HepG2 (cell line): Measurements from ENCODE around the gene MRPL50. TPM values are rescaled to one million over a fixed set of nuclear protein-coding genes. Genes with fewer than 3 reads are reported as not detected.
A peak's percentile ranks its signal among the peaks of the same experiment; 100 is the strongest.

Experiments
- ARNT2 ChIP-seq: sonication (generic); formaldehyde crosslinking; IDR thresholded peaks from 2 replicates; pipeline ENCODE4 v1.8.0; 2022; ENCODE audit warnings: mild to moderate bottlenecking, low read depth, missing genetic modification reagents, moderate library complexity
- MTA3 ChIP-seq: sonication (generic); formaldehyde crosslinking; IDR thresholded peaks from 2 replicates; pipeline ENCODE4 v1.4.0; 2020; ENCODE audit warnings: missing genetic modification reagents
- NFIB ChIP-seq: sonication (generic); formaldehyde crosslinking; IDR thresholded peaks from 2 replicates; pipeline ENCODE4 v1.9.0; 2021; ENCODE audit warnings: missing genetic modification reagents, mild to moderate bottlenecking, borderline replicate concordance
- PHF8 ChIP-seq: sonication (generic); formaldehyde crosslinking; IDR thresholded peaks from 2 replicates; pipeline ENCODE4 v1.5.0; 2020; ENCODE audit warnings: missing genetic modification reagents
- SAP130 ChIP-seq: IDR thresholded peaks from 2 replicates; pipeline ENCODE4 v1.6.1; 2016; ENCODE audit warnings: low read depth
- SIN3A ChIP-seq: IDR thresholded peaks from 2 replicates; pipeline ENCODE4 v1.6.1; 2011; ENCODE audit warnings: low read depth, mild to moderate bottlenecking, control low read depth, low read length, borderline replicate concordance
- SOX13 ChIP-seq, 3 experiments: fragments of 450-650 bp in 1 of 3; sonication (generic) in 1 of 3; formaldehyde crosslinking in 1 of 3; IDR thresholded peaks in 2 of 3; conservative IDR thresholded peaks in 1 of 3; 2 replicates each; pipeline versions ENCODE4 v1.5.0 to v1.6.1; 2016 to 2020; ENCODE audit warnings: antibody characterized with exemption in 1 of 3, mild to moderate bottlenecking in 1 of 3, missing compliant biosample characterization in 1 of 3, missing genetic modification reagents in 1 of 3, moderate library complexity in 1 of 3
- ZBTB8A ChIP-seq: sonication (generic); formaldehyde crosslinking; IDR thresholded peaks from 2 replicates; pipeline ENCODE4 v1.4.0; 2020; ENCODE audit warnings: mild to moderate bottlenecking, low read depth, missing genetic modification reagents, borderline replicate concordance
- ZFP1 ChIP-seq: IDR thresholded peaks from 2 replicates; pipeline ENCODE4 v1.6.1; 2016
- ZFP62 ChIP-seq: sonication (generic); formaldehyde crosslinking; IDR thresholded peaks from 2 replicates; pipeline ENCODE4 v1.4.0; 2020; ENCODE audit warnings: missing genetic modification reagents
- ZNF160 ChIP-seq: sonication (generic); formaldehyde crosslinking; IDR thresholded peaks from 2 replicates; pipeline ENCODE4 v1.8.0; 2022; ENCODE audit warnings: mild to moderate bottlenecking, inconsistent platforms, missing genetic modification reagents
- ZNF234 ChIP-seq: sonication (generic); formaldehyde crosslinking; conservative IDR thresholded peaks from 2 replicates; pipeline ENCODE4 v1.5.1; 2020; ENCODE audit warnings: mild to moderate bottlenecking, missing genetic modification reagents
- ZNF282 ChIP-seq: fragments of 450-650 bp; IDR thresholded peaks from 2 replicates; pipeline ENCODE4 v1.6.1; 2018; ENCODE audit not compliant: partially characterized antibody
- ZNF547 ChIP-seq: sonication (generic); formaldehyde crosslinking; IDR thresholded peaks from 2 replicates; pipeline ENCODE4 v1.5.1; 2020; ENCODE audit warnings: mild to moderate bottlenecking, missing genetic modification reagents
- polyA plus RNA-seq, 8 experiments: library from polyadenylated mRNA; depleted of rRNA in 3 of 8; stranded (reverse) in 7 of 8; unstranded in 1 of 8; fragments of >200 nt; fragmentation: Illumina TruSeq in 4 of 8; extraction: Trizol in 4 of 8; gene quantifications; 2 replicates each; pipeline versions ENCODE4 v1.2.1 to v1.2.3, GENCODE V29; 2011 to 2016; ENCODE audit warnings: low read depth in 4 of 8, missing spikeins in 1 of 8, mixed read lengths in 1 of 8; ENCODE audit not compliant: insufficient read depth in 1 of 8
- total RNA-seq, 5 experiments: library from RNA; depleted of rRNA; stranded (reverse); fragments of >200 nt; fragmentation: Illumina TruSeq; extraction: Trizol; gene quantifications; 2 replicates each; pipeline ENCODE4 v1.2.3, GENCODE V29; 2016; ENCODE audit warnings: low read depth in 1 of 5
- TF ChIP-seq, protein P1 (sequence below): sonication (generic); formaldehyde crosslinking; IDR thresholded peaks from 2 replicates; pipeline ENCODE4 v1.4.0; 2020; ENCODE audit warnings: missing genetic modification reagents; ENCODE audit errors: not compliant biosample characterization
- TF ChIP-seq, protein P2 (sequence below): sonication (generic); formaldehyde crosslinking; IDR thresholded peaks from 2 replicates; pipeline ENCODE4 v1.8.1; 2023; ENCODE audit warnings: missing genetic modification reagents, mild to moderate bottlenecking, borderline replicate concordance
- TF ChIP-seq, protein P3 (sequence below): sonication (generic); formaldehyde crosslinking; IDR thresholded peaks from 2 replicates; pipeline ENCODE4 v1.4.0; 2020; ENCODE audit warnings: mild to moderate bottlenecking, low read depth, missing genetic modification reagents
- TF ChIP-seq, protein P4 (sequence below): sonication (generic); formaldehyde crosslinking; IDR thresholded peaks from 2 replicates; pipeline ENCODE4 v1.4.0; 2020; ENCODE audit warnings: mild to moderate bottlenecking, low read depth, missing genetic modification reagents
- TF ChIP-seq, protein P5 (sequence below): sonication (generic); formaldehyde crosslinking; IDR thresholded peaks from 2 replicates; pipeline ENCODE4 v1.4.0; 2020; ENCODE audit warnings: mild to moderate bottlenecking, missing genetic modification reagents
- TF ChIP-seq, protein P6 (sequence below): sonication (generic); formaldehyde crosslinking; IDR thresholded peaks from 2 replicates; pipeline ENCODE4 v1.4.0; 2020; ENCODE audit warnings: missing genetic modification reagents, borderline replicate concordance
- TF ChIP-seq, protein P7 (sequence below): IDR thresholded peaks from 2 replicates; pipeline ENCODE4 v1.6.1; 2018; ENCODE audit warnings: missing genetic modification reagents

Gene MRPL50
- total and polyA plus RNA-seq, 2 of the 13 experiments (the other 11 are each of a cell fraction or from before 2014, with no cell fraction given) = 37.1 to 70.0 TPM

DNA sequence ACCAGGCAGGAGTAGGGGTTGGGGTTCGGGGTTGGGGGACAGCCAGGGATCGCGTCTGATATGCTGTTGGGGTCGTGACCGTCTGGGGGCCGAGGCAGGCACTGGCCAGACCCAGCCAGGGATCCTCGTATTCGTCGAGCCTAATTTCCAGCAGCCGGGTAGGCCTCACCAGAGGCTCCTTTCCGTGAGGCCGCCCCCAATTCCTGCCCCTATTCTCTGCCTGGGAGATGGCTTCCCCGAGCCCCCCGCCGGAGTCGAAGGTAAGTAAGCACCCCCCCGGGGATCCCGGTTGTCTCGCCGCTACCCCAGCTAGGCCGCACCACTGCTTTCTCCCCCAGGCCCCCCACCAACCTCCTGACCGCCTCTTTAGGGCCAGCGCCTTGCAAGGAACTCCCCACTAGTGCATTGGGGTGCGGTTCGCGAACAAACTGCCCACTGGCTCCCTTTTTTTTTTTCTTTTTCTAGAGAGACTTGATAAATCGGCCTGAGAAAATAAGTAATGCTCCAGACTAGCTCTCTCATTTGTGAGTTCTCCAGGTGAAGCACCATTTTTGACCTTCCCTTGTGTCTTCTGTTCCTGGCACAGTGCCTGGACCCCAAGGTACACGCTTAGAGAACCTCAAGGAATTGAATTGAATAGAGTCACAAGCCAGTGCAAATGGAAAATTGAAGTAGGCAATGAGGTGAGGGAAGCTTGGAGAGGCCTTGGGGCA lies 668 bp upstream of the MRPL50 start (continued):
- TF ChIP-seq, protein P1, sequence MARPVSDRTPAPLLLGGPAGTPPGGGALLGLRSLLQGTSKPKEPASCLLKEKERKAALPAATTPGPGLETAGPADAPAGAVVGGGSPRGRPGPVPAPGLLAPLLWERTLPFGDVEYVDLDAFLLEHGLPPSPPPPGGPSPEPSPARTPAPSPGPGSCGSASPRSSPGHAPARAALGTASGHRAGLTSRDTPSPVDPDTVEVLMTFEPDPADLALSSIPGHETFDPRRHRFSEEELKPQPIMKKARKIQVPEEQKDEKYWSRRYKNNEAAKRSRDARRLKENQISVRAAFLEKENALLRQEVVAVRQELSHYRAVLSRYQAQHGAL (CRISPR knock-in tag) = no peak
- TF ChIP-seq ZFP1 (CRISPR knock-in tag) = no peak
- no peak for TF ChIP-seq SOX13 (IDR thresholded peaks at IDR 0.05)
- no peak for TF ChIP-seq SOX13 (CRISPR knock-in tag; conservative IDR thresholded peaks at IDR 0.05 in 1 of 2, IDR thresholded peaks at IDR 0.05 in 1 of 2)
- TF ChIP-seq, protein P2, sequence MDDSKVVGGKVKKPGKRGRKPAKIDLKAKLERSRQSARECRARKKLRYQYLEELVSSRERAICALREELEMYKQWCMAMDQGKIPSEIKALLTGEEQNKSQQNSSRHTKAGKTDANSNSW (CRISPR knock-in tag) = 0 out of 2 replicates have a peak, but pooled peaks have one; percentile 28
- no peak for TF ChIP-seq NFIB (CRISPR knock-in tag)
- TF ChIP-seq, protein P3, sequence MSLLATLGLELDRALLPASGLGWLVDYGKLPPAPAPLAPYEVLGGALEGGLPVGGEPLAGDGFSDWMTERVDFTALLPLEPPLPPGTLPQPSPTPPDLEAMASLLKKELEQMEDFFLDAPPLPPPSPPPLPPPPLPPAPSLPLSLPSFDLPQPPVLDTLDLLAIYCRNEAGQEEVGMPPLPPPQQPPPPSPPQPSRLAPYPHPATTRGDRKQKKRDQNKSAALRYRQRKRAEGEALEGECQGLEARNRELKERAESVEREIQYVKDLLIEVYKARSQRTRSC (CRISPR knock-in tag) = no peak
- TF ChIP-seq MTA3 (CRISPR knock-in tag) = no peak
- no peak for TF ChIP-seq ZNF234 (CRISPR knock-in tag)
- TF ChIP-seq SAP130 (CRISPR knock-in tag) = 0 out of 2 replicates have a peak, but pooled peaks have one; percentile 9
- TF ChIP-seq SIN3A = 0 out of 2 replicates have a peak, but pooled peaks have one; percentile 14
- peak; percentile 75; the same call in 1 of the 2 replicates for TF ChIP-seq ZNF547 (CRISPR knock-in tag)
- TF ChIP-seq, protein P4, sequence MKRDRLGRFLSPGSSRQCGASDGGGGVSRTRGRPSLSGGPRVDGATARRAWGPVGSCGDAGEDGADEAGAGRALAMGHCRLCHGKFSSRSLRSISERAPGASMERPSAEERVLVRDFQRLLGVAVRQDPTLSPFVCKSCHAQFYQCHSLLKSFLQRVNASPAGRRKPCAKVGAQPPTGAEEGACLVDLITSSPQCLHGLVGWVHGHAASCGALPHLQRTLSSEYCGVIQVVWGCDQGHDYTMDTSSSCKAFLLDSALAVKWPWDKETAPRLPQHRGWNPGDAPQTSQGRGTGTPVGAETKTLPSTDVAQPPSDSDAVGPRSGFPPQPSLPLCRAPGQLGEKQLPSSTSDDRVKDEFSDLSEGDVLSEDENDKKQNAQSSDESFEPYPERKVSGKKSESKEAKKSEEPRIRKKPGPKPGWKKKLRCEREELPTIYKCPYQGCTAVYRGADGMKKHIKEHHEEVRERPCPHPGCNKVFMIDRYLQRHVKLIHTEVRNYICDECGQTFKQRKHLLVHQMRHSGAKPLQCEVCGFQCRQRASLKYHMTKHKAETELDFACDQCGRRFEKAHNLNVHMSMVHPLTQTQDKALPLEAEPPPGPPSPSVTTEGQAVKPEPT = no peak; the same call in 1 of the 2 replicates
- TF ChIP-seq ZNF282 = no peak
- TF ChIP-seq ZFP62 (CRISPR knock-in tag) = no peak
- TF ChIP-seq, protein P5, sequence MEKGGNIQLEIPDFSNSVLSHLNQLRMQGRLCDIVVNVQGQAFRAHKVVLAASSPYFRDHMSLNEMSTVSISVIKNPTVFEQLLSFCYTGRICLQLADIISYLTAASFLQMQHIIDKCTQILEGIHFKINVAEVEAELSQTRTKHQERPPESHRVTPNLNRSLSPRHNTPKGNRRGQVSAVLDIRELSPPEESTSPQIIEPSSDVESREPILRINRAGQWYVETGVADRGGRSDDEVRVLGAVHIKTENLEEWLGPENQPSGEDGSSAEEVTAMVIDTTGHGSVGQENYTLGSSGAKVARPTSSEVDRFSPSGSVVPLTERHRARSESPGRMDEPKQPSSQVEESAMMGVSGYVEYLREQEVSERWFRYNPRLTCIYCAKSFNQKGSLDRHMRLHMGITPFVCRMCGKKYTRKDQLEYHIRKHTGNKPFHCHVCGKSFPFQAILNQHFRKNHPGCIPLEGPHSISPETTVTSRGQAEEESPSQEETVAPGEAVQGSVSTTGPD (CRISPR knock-in tag) = peak; percentile 64; the same call in 1 of the 2 replicates
- TF ChIP-seq ZBTB8A = peak; percentile 47; the same call in 1 of the 2 replicates
- TF ChIP-seq, protein P6, sequence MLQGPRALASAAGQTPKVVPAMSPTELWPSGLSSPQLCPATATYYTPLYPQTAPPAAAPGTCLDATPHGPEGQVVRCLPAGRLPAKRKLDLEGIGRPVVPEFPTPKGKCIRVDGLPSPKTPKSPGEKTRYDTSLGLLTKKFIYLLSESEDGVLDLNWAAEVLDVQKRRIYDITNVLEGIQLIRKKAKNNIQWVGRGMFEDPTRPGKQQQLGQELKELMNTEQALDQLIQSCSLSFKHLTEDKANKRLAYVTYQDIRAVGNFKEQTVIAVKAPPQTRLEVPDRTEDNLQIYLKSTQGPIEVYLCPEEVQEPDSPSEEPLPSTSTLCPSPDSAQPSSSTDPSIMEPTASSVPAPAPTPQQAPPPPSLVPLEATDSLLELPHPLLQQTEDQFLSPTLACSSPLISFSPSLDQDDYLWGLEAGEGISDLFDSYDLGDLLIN (CRISPR knock-in tag) = no peak
- TF ChIP-seq, protein P7, sequence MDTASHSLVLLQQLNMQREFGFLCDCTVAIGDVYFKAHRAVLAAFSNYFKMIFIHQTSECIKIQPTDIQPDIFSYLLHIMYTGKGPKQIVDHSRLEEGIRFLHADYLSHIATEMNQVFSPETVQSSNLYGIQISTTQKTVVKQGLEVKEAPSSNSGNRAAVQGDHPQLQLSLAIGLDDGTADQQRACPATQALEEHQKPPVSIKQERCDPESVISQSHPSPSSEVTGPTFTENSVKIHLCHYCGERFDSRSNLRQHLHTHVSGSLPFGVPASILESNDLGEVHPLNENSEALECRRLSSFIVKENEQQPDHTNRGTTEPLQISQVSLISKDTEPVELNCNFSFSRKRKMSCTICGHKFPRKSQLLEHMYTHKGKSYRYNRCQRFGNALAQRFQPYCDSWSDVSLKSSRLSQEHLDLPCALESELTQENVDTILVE = 0 out of 2 replicates have a peak, but pooled peaks have one; percentile 7
- TF ChIP-seq PHF8 (CRISPR knock-in tag) = peak; percentile 11; the same call in 1 of the 2 replicates
- peak; percentile 74; the same call in 1 of the 2 replicates for TF ChIP-seq ZNF160 (CRISPR knock-in tag)
- no peak for TF ChIP-seq ARNT2 (CRISPR knock-in tag)
